PC-9 (cell line): ENCODE data around the gene CCDC93.

Experiments
- EZH2 ChIP-seq: fragments of 200-600 bp; sonication (generic); IDR thresholded peaks from 2 replicates; pipeline ENCODE4 v1.8.0; 2017; ENCODE audit warnings: antibody characterized with exemption, low read depth
- TF ChIP-seq, protein P1 (sequence below): fragments of 200-600 bp; sonication (generic); conservative IDR thresholded peaks from 2 replicates; pipeline ENCODE4 v1.6.1; 2017; ENCODE audit warnings: mixed run types, antibody characterized with exemption, mild to moderate bottlenecking, moderate library complexity

GRCh38 chr2:117963446-117963845 lies 50.4 kb downstream of the CCDC93 start:
- TF ChIP-seq EZH2, result no peak
- TF ChIP-seq, protein P1, sequence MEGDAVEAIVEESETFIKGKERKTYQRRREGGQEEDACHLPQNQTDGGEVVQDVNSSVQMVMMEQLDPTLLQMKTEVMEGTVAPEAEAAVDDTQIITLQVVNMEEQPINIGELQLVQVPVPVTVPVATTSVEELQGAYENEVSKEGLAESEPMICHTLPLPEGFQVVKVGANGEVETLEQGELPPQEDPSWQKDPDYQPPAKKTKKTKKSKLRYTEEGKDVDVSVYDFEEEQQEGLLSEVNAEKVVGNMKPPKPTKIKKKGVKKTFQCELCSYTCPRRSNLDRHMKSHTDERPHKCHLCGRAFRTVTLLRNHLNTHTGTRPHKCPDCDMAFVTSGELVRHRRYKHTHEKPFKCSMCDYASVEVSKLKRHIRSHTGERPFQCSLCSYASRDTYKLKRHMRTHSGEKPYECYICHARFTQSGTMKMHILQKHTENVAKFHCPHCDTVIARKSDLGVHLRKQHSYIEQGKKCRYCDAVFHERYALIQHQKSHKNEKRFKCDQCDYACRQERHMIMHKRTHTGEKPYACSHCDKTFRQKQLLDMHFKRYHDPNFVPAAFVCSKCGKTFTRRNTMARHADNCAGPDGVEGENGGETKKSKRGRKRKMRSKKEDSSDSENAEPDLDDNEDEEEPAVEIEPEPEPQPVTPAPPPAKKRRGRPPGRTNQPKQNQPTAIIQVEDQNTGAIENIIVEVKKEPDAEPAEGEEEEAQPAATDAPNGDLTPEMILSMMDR, result no peak
